Transverse colon (tissue), 4 donors: ENCODE results near the gene MGA. TPM values are rescaled to one million over a fixed set of nuclear protein-coding genes. Genes with fewer than 3 reads are reported as not detected.

ENCODE experiments used
- DNase-seq: peaks from one replicate; pipeline ENCODE4 v3.0.0-alpha.2; 2019
- H3K27ac ChIP-seq, 4 donors: fragments of 200-600 bp; sonication (generic); 2 replicates each; pipeline ENCODE4 v1.5.1; 2016 to 2018; ENCODE audit warnings: inconsistent platforms in 4 of 4
- H3K27me3 ChIP-seq: fragments of 200-600 bp; sonication (generic); 2 replicates; pipeline ENCODE4 v1.5.1; 2017; ENCODE audit warnings: inconsistent platforms
- H3K36me3 ChIP-seq, 4 donors: fragments of 200-600 bp; sonication (generic); 2 replicates each; pipeline ENCODE4 v1.5.1; 2017 to 2019; ENCODE audit warnings: inconsistent platforms in 4 of 4
- H3K4me1 ChIP-seq, 4 donors: fragments of 200-600 bp; sonication (generic); 2 replicates each; pipeline ENCODE4 v1.5.1; 2017 to 2020; ENCODE audit warnings: inconsistent platforms in 4 of 4
- H3K4me3 ChIP-seq, 4 donors: fragments of 200-600 bp; sonication (generic); 1 replicate in 1 of 4; 2 replicates in 3 of 4; pipeline versions ENCODE4 v1.5.1 to v1.6.1; 2017 to 2019; ENCODE audit warnings: inconsistent platforms in 4 of 4
- H3K9me3 ChIP-seq, 2 donors: fragments of 200-600 bp; sonication (generic); 2 replicates each; pipeline ENCODE4 v1.5.1; 2017 to 2019; ENCODE audit warnings: inconsistent platforms in 2 of 2
- CTCF ChIP-seq, 5 experiments: fragments of 200-600 bp in 3 of 5; fragments of 450-650 bp in 2 of 5; sonication (generic) in 3 of 5; IDR thresholded peaks; 1 replicate in 2 of 5; 2 replicates in 3 of 5; pipeline ENCODE4 v1.5.1; 2016 to 2017; ENCODE audit warnings: antibody characterized with exemption in 5 of 5, inconsistent platforms in 3 of 5, mild to moderate bottlenecking in 2 of 5, moderate library complexity in 1 of 5
- EP300 ChIP-seq: sonication (generic); formaldehyde crosslinking; IDR thresholded peaks from one replicate; pipeline ENCODE4 v1.6.1; 2017; ENCODE audit warnings: antibody characterized with exemption, low read depth
- POLR2A ChIP-seq: fragments of 450-650 bp; IDR thresholded peaks from one replicate; pipeline ENCODE4 v1.6.1; 2016; ENCODE audit warnings: antibody characterized with exemption, mild to moderate bottlenecking, moderate library complexity
- POLR2AphosphoS5 ChIP-seq, 3 donors: sonication (generic); formaldehyde crosslinking; IDR thresholded peaks; one replicate each; pipeline ENCODE4 v1.6.1; 2016; ENCODE audit warnings: antibody characterized with exemption in 3 of 3
- WGBS, 2 donors: methylation state at CpG; one replicate each; pipeline ENCODE4 v1.1.5; 2018; ENCODE audit warnings: low coverage in 1 of 2; 5-methylcytosine and 5-hydroxymethylcytosine counted together
- in situ Hi-C, 4 donors: fragments of 200-750 bp; cut with MboI; loops; one replicate each; pipeline versions ENCODE4 v1.15.0 to v1.15.1; 2017; ENCODE audit warnings: low sequenced_read_pairs in 3 of 4, low pct_ligation_motif_present in 1 of 4, low pct_unique_long_range_greater_than_20kb in 1 of 4
- intact Hi-C: fragments of 100-400 bp; cut with DNase I; formaldehyde crosslinking; loops from one replicate; pipeline ENCODE4 v1.15.1; 2023; ENCODE audit warnings: low total_unique reads
- total RNA-seq, 4 donors: library from RNA; depleted of rRNA; stranded (reverse); fragments of >200 nt; gene quantifications; one replicate each; pipeline ENCODE4 v1.1.0, GENCODE V29; 2016

MGA gene
- total RNA-seq, 4 donors from 2014 or later, result 12.3 to 33.2 (median 27.6) TPM

- intact Hi-C loops (no loop called here), in situ Hi-C loops (loop anchor here in 2 of 4 donors (25.0 kb wide), 1 partner anchor 207 kb away; no protein-coding TSS in a partner anchor)
- Histone ChIP-seq H3K4me1 (no peaks in the 10 kb centered on the region), H3K27me3 (no peaks in the 10 kb centered on the region), H3K9me3 (no peaks in the 10 kb centered on the region), H3K36me3 (peaks cover 0 to 22% (median 7%) of the 10 kb centered on the region in 4 donors), H3K27ac (no peak overlapping the region), H3K4me3 (no peak overlapping the region)
- 88 to 100% methylated on average over 1 to 9 of the region's 9 CpGs for WGBS, 2 donors
- no peak for DNase-seq
- TF ChIP-seq POLR2AphosphoS5 (IDR thresholded peaks at IDR 0.05) (no peak), POLR2A (no peak), EP300 (no peak), CTCF (IDR thresholded peaks at IDR 0.05) (no peak)
These were observed 159.3 kb downstream of the MGA start for GRCh38 chr15:41819455-41820050.

GRCh38 chr15:41820791-41821423 lies 160.7 kb downstream of the MGA start:
- in situ Hi-C loops (loop anchor here in 2 of 4 donors (25.0 kb wide), 1 partner anchor 209 kb away; no protein-coding TSS in a partner anchor), intact Hi-C loops (no loop called here)
- peaks cover 0 to 22% (median 7%) of the 10 kb centered on the region in 4 donors for H3K36me3 ChIP-seq

GRCh38 chr15:41821831-41822230 lies 161.6 kb downstream of the MGA start:
- intact Hi-C loops (no loop called here), in situ Hi-C loops (loop anchor here in 2 of 4 donors (25.0 kb wide), 1 partner anchor 210 kb away; no protein-coding TSS in a partner anchor)
- Histone ChIP-seq H3K27ac (no peak overlapping the region), H3K4me1 (no peaks in the 10 kb centered on the region), H3K4me3 (no peak overlapping the region), H3K9me3 (no peaks in the 10 kb centered on the region), H3K36me3 (peaks cover 0 to 22% (median 7%) of the 10 kb centered on the region in 4 donors), H3K27me3 (no peaks in the 10 kb centered on the region)
- 83% methylated on average over 4 of the region's 4 CpGs; no CpG with 5 or more reads in 1 of the 2 donors for WGBS, 2 donors
- no peak for DNase-seq
- TF ChIP-seq POLR2AphosphoS5 (IDR thresholded peaks at IDR 0.05), result no peak
- TF ChIP-seq EP300, result no peak
- TF ChIP-seq POLR2A, result no peak
- no peak for TF ChIP-seq CTCF (IDR thresholded peaks at IDR 0.05)

More at GRCh38 chr15:41820791-41821423, 160.7 kb downstream of the MGA start:
- DNase-seq, result no peak
- Histone ChIP-seq H3K4me1 (no peaks in the 10 kb centered on the region), H3K27me3 (no peaks in the 10 kb centered on the region), H3K9me3 (no peaks in the 10 kb centered on the region), H3K27ac (no peak overlapping the region), H3K4me3 (no peak overlapping the region)
- WGBS, 2 donors, result 93 to 100% methylated on average over 1 to 4 of the region's 6 CpGs
- TF ChIP-seq CTCF (IDR thresholded peaks at IDR 0.05) (no peak), POLR2AphosphoS5 (IDR thresholded peaks at IDR 0.05) (no peak), EP300 (no peak), POLR2A (no peak)

DNA sequence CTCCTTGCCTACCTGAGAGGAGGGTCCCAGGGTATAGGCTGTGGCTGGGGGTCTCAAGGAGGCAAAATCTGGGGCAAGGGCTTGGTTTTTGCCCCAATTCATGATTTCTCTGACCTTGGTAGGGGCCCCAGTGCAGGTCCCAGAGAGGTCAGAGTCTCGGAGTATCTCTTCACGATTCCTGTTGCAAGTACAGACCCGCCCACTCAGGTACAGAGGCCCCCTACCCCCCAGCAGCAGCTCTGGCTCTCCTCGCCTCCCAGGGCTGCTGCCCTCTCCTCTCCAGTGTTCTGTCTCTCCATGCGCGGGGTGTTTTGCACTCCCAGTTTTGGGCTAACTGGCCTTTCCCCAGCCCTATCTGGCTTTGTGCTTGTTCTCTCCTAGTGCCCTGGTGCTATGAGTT lies 162.3 kb downstream of the MGA start:
- Histone ChIP-seq H3K27me3 (no peaks in the 10 kb centered on the region), H3K36me3 (peaks cover 0 to 15% (median 4%) of the 10 kb centered on the region in 4 donors), H3K4me1 (peaks cover 3 to 4% (median 4%) of the 10 kb centered on the region in 4 donors), H3K4me3 (no peak overlapping the region), H3K27ac (no peak overlapping the region), H3K9me3 (no peaks in the 10 kb centered on the region)
- WGBS, 2 donors, result 93% methylated on average over 6 of the region's 6 CpGs; no CpG with 5 or more reads in 1 of the 2 donors
- no peak for DNase-seq
- no peak for TF ChIP-seq EP300
- TF ChIP-seq POLR2AphosphoS5 (IDR thresholded peaks at IDR 0.05), result no peak
- no peak for TF ChIP-seq CTCF (IDR thresholded peaks at IDR 0.05)
- TF ChIP-seq POLR2A, result no peak
- in situ Hi-C loops, result loop anchor here in 2 of 4 donors (25.0 kb wide), 1 partner anchor 210 kb away; no protein-coding TSS in a partner anchor
- intact Hi-C loops, result no loop called here
